Hematopoietic multipotent progenitor cell treated with erythropoietin and hydrocortisone succinate and interleukin-3 and kit ligand, for 4 days (in vitro differentiated cells): ENCODE results near the gene BOC.

Experiments
- DNase-seq: peaks from one replicate; pipeline ENCODE4 v3.0.0-alpha.2; 2015

BOC gene

DNA sequence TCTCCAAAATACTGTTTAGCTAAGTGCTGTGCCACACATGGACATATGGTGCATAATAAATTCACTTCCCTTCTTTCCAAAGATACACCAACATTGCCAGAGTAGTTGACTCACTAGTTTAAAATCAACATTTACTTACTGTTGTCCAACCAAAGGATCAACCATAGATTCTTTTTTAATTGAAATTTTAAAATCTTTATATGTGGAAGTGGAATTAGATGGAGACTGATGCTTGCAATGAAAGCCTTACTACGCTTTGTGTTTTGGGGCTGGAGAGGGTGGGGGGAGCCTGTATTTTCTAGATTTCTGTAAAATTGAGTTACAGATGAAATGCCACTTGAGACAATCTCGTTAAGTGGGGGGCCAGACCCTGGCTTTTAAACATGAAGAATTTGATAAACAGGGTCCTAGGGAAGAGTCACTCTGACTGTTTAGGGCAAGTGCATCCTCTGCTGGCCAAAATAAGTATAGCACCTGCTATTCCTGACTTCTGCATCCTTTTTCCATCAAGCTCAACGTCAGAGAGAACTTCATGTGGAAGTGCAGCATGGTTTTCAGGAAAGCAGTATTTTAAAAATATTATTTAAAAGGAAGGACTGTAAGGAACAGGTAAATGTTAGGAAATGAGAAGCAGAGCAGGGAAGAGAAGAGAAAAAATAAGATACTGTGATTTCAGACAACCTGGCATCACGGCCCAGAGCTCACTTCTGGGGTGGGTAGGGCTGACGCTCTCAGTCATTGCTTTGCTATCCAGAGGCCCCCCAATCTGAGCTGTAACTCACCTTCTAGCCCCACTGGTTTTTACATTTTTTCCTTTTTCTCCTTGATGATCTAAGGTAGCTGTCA, 76.7 kb downstream of the BOC start:
- DNase-seq: peak; percentile 78

DNA sequence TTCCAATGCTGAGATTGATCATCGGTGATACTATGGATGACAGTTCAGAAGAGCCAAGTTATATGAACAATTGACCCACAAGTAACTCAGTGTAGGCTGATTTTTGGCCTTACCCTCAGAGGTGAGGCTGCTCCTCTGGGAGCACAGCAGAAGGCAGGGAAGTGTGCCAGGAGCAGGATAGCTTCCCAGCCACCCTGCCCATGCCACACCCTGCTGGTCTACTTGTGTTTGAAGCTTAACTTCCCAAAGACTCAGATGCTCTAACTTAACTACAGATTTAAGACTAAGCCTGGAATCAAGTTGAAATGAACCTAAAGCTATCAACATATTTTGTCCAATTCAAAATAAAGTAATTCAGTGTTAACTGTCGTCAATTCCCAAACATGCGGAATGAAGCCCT, 77.5 kb downstream of the BOC start:
- DNase-seq: no peak

- DNase-seq: no peak
Measured at GRCh38 chr3:113291572-113291971, 80.2 kb downstream of the BOC start.

DNA sequence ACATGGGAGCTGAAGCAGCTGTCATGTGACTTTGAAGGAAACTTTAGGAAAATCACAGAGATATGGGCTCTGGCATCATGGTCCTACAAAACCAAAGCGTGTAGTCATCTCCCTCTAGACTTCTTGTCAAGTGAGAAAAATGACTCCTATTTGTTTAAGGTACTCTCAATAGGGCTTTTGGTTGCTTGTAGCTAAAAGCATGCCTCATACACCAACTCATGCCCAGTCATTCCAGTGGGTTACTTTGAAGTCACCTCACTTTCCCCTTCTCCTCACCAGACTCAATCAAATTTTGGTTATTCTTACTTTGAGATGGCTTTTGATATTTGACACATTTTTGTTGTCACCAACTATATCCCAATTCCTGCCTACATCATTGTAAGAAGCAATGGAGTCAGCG, 81.6 kb downstream of the BOC start:
- DNase-seq: no peak

- DNase-seq: no peak
Measured at GRCh38 chr3:113293348-113293747, 82.0 kb downstream of the BOC start.

- no peak for DNase-seq
Measured at GRCh38 chr3:113295463-113295862, 84.1 kb downstream of the BOC start.

DNA sequence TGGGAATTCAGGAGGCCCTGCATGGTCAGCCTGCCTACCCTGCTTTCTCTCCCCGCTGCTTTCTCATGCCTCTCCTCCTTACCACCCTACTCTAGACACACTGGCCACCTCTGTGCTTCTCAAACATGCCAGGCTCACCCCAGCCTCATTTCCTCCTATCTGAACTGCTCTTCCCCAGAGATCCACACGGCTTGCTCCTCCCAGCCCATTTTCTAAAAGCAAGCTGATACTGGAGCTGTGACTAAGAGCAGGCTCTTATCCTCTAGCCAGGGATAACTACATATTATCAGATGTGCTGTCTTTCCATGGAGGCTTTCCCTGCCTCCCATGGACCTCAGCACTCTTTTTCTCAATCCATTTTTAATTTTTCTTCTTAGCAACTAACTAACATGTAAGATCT, 85.9 kb downstream of the BOC start:
- no peak for DNase-seq

DNA sequence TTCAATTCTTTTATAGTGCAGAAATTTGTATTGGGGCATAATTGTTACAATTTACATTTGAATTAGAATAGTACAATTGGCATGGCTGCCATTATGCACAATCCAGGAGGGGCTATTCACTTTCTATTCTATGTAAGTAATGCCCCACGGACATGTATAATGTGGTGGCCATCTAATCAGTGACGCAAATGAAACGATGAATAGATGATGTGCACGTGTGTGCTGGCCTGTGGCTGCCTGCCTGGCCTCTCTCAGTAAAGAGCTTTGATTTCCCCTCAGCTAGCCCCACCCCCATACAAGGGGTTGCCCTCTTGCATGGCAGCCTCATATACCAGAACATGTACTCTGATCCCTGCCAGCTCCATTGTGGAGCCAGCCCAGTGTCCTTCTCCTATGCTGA, 86.5 kb downstream of the BOC start:
- no peak for DNase-seq

GRCh38 chr3:113300596-113300995, 89.2 kb downstream of the BOC start:
- no peak for DNase-seq

DNA sequence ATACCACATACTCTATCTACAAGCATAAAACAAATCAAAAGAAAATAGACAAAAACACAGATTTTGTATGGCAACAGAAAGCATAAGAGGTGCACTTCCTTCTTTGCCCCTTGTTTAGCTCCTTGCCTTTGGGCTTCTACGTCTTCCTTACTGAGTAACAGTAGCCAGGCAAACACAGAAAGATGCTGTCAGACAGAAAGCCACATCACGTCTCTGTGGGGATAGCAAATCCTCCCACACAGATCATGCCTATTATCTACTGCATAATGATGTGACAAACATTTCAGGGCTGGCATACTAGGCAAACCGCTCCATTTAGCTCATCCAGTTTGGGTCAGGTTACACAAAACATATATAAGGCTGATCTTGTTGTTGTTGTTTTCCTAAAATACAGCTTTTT, 92.7 kb downstream of the BOC start:
- no peak for DNase-seq

- no peak for DNase-seq
Measured at GRCh38 chr3:113304856-113305540, 93.6 kb downstream of the BOC start.

DNA sequence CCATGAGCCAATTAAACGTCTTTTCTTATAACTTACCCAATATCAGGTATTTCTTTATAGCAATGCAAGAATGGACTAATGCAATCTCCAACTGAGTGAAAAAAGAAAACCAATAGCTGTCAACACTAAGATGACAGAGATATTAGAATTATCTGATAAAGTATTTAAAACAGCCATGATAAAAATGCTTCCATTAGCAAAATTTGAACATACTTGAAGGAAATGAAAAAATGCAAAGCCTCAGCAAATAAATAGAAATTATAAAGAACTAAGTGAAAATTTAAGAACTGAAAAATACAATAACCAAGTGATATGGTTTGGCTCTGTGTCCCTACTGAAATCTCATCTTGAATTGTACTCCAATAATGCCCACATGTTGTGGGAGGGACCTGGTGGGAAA, 99.6 kb downstream of the BOC start:
- DNase-seq: no peak

- DNase-seq: no peak
Measured at GRCh38 chr3:113312416-113312815, 101.1 kb downstream of the BOC start.

DNA sequence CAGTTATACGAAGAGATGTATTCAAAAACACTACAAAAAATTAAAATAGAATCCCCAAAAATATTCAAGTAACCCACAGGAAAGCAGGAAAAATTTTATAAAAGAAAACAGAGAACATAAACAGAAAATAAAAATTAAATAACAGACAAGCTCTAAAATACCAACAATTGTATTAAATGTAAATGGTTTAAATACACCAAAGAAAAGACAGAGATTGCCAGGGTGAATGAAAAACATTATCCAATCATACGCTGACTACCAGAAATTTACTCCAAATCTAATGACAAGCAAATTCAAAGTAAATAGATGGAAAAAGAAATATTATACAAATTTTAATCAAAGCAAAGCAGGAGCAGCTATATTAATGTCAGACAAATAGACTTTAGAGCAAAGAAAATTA, 103.6 kb downstream of the BOC start:
- DNase-seq: no peak

DNA sequence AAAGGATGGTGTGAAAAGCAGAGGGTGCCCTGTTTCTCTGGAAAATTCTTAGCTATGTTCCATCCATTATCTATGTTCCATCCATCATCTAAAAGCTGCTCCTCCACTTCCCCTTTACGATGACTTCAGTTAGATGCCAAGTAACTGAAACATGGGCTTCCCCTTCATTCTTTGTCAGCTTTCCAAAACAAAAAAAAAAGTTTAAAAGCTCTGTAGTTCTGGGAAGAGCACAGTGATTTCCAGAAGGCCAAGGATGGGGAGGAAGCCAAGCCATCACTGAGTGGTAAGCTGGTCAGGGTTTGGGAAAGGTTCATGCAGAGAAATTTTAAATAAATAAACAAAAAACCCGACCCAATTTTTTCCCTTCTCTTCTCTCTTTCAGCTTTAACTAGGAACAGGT, 118.4 kb downstream of the BOC start:
- DNase-seq: peak; percentile 16

GRCh38 chr3:113330742-113331141, 119.4 kb downstream of the BOC start:
- no peak for DNase-seq

GRCh38 chr3:113331187-113331586, 119.8 kb downstream of the BOC start:
- DNase-seq: no peak
